Left renal cortex interstitium (tissue), 4 donors: ENCODE data around the gene CABLES2. TPM values are rescaled to one million over a fixed set of nuclear protein-coding genes. Genes with fewer than 3 reads are reported as not detected.

ENCODE experiments used
- DNase-seq, 4 donors: peaks; one replicate each; pipeline ENCODE4 v3.0.0-alpha.2; 2013; ENCODE audit warnings: low read depth in 4 of 4, low spot score in 2 of 4, missing footprints in 1 of 4
- polyA plus RNA-seq, 4 donors: library from polyadenylated mRNA; unstranded; fragments of 120-200 nt; gene quantifications; one replicate each; pipeline ENCODE4 v1.2.1, GENCODE V29; 2013; ENCODE audit not compliant: insufficient read length in 4 of 4

CABLES2 gene
- polyA plus RNA-seq, 4 donors, result 8.0 to 11.6 (median 11.0) TPM

GRCh38 chr20:62406635-62407176 is 379 bp downstream of the CABLES2 start:
- DNase-seq, result no peak

GRCh38 chr20:62405981-62406513 is 1.0 kb downstream of the CABLES2 start:
- DNase-seq, result no peak

GRCh38 chr20:62405108-62405980 is 1.7 kb downstream of the CABLES2 start:
- DNase-seq, result no peak

GRCh38 chr20:62404761-62405107 is 2.4 kb downstream of the CABLES2 start:
- DNase-seq, result no peak

- no peak for DNase-seq
These were observed 2.9 kb downstream of the CABLES2 start for GRCh38 chr20:62404112-62404665.

- no peak for DNase-seq
These were observed 3.8 kb downstream of the CABLES2 start for GRCh38 chr20:62403331-62403730.

- DNase-seq, result no peak
These were observed 4.5 kb downstream of the CABLES2 start for GRCh38 chr20:62402456-62403150.

GRCh38 chr20:62401331-62401779 is 5.7 kb downstream of the CABLES2 start:
- no peak for DNase-seq

GRCh38 chr20:62400541-62400940 is 6.5 kb downstream of the CABLES2 start:
- DNase-seq, result no peak

GRCh38 chr20:62400021-62400420 is 7.1 kb downstream of the CABLES2 start:
- DNase-seq, result no peak

- DNase-seq, result no peak
These were observed 8.8 kb downstream of the CABLES2 start for GRCh38 chr20:62398120-62398821.

- DNase-seq, result no peak
These were observed 10.5 kb downstream of the CABLES2 start for GRCh38 chr20:62396367-62397239.

GRCh38 chr20:62395311-62396242 is 11.5 kb downstream of the CABLES2 start:
- DNase-seq, result no peak

GRCh38 chr20:62394248-62395245 is 12.5 kb downstream of the CABLES2 start:
- DNase-seq, result no peak

GRCh38 chr20:62393830-62394229 is 13.3 kb downstream of the CABLES2 start:
- DNase-seq, result no peak

GRCh38 chr20:62393335-62393665 is 13.8 kb downstream of the CABLES2 start:
- DNase-seq, result no peak

GRCh38 chr20:62392621-62393334 is 14.3 kb downstream of the CABLES2 start:
- DNase-seq, result no peak
